HCT116 (cell line): ENCODE results near the gene POU2F3. TPM values are rescaled to one million over a fixed set of nuclear protein-coding genes. Genes with fewer than 3 reads are reported as not detected.

ENCODE experiments used
- ATAC-seq: fragments of 200-7000 bp; cut with Tn5 transposase; 2 replicates; pipeline ENCODE4 v1.9.1; 2020; ENCODE audit warnings: mild to moderate bottlenecking, moderate library complexity
- BruUV-seq: library from RNA; stranded (reverse); fragments of 400-500 nt; replicated peaks from 2 replicates; lab custom pipeline; 2021; lab: Mats Ljungman, UMichigan
- CTCF ChIA-PET: fragments of 300-600 bp; sonication (Branson Sonifier 250); formaldehyde crosslinking; loops from one replicate; lab custom pipeline; 2021; ENCODE audit warnings: antibody characterized with exemption; lab: Charles Lee
- POLR2A ChIA-PET: fragments of 300-600, 350-600 bp; sonication (Branson Sonifier 250); formaldehyde crosslinking; loops from one replicate; lab custom pipeline; 2021; ENCODE audit warnings: antibody characterized with exemption; lab: Charles Lee
- RAD21 ChIA-PET, 2 experiments: fragments of 300-600 bp; sonication (Branson Sonifier 250); formaldehyde crosslinking; loops; one replicate each; lab custom pipeline; 2023; ENCODE audit warnings: low total read pairs in 2 of 2; ENCODE audit not compliant: uncharacterized antibody in 2 of 2, unreplicated experiment in 2 of 2, low non-redundant PET in 1 of 2; lab: Charles Lee
- DNase-seq: peaks from one replicate; pipeline ENCODE4 v3.0.0-alpha.2; 2010; ENCODE audit warnings: low read depth, low spot score
- H2AFZ ChIP-seq: fragments of 200-600 bp; shearing (Covaris generic), sonication (generic); 2 replicates; pipeline ENCODE4 v1.6.1; 2017; ENCODE audit warnings: low read depth, mixed run types, mixed read lengths, antibody characterized with exemption, low read length; ENCODE audit not compliant: poor library complexity, severe bottlenecking
- H3K27ac ChIP-seq: 2 replicates; pipeline ENCODE4 v1.5.1; 2012; ENCODE audit warnings: low read depth, low read length
- H3K27me3 ChIP-seq: fragments of 200-600 bp; sonication (generic); 2 replicates; pipeline ENCODE4 v1.6.1; 2016; ENCODE audit warnings: mixed run types, low read length, mixed read lengths; ENCODE audit not compliant: insufficient read depth
- H3K36me3 ChIP-seq, 2 experiments: fragments of 200-500 bp in 1 of 2; fragments of 200-600 bp in 1 of 2; sonication (Bioruptor generic) in 1 of 2; sonication (generic) in 1 of 2; 2 replicates each; pipeline versions ENCODE4 v1.5.1 to v1.6.1; 2014 to 2016; ENCODE audit warnings: low read length in 2 of 2, inconsistent platforms in 1 of 2, mixed read lengths in 1 of 2, mixed run types in 1 of 2; ENCODE audit not compliant: insufficient read depth in 2 of 2, control insufficient read depth in 1 of 2
- H3K4me1 ChIP-seq, 2 experiments: fragments of 200-600 bp in 1 of 2; sonication (generic) in 1 of 2; 2 replicates each; pipeline versions ENCODE4 v1.5.1 to v1.6.1; 2012 to 2017; ENCODE audit warnings: low read length in 2 of 2, inconsistent platforms in 1 of 2, mild to moderate bottlenecking in 1 of 2, mixed read lengths in 1 of 2, mixed run types in 1 of 2, moderate library complexity in 1 of 2; ENCODE audit not compliant: insufficient read depth in 2 of 2, control insufficient read depth in 1 of 2
- H3K4me2 ChIP-seq: fragments of 200-600 bp; sonication (generic); 2 replicates; pipeline ENCODE4 v1.6.1; 2017; ENCODE audit warnings: mixed run types, low read length, mixed read lengths
- H3K4me3 ChIP-seq, 2 experiments: fragments of 200-600 bp in 1 of 2; sonication (generic) in 1 of 2; replicated peaks in 1 of 2; 2 replicates each; pipeline ENCODE4 v1.5.1; 2011 to 2016; ENCODE audit warnings: low read length in 2 of 2, control low read depth in 1 of 2, low read depth in 1 of 2, mild to moderate bottlenecking in 1 of 2, mixed read lengths in 1 of 2, mixed run types in 1 of 2
- H3K79me2 ChIP-seq: fragments of 200-600 bp; sonication (generic); 2 replicates; pipeline ENCODE4 v1.6.1; 2017; ENCODE audit warnings: mild to moderate bottlenecking, mixed run types, low read length, moderate library complexity, mixed read lengths; ENCODE audit not compliant: insufficient read depth
- H3K9ac ChIP-seq: fragments of 200-600 bp; sonication (generic); 2 replicates; pipeline ENCODE4 v1.6.1; 2016; ENCODE audit warnings: low read length, mixed read lengths
- H3K9me2 ChIP-seq: fragments of 200-600 bp; sonication (generic), shearing (Covaris generic); 2 replicates; pipeline ENCODE4 v1.6.1; 2017; ENCODE audit warnings: mixed run types, mild to moderate bottlenecking, moderate library complexity; ENCODE audit not compliant: insufficient read depth
- H3K9me3 ChIP-seq, 2 experiments: fragments of 200-500 bp in 1 of 2; fragments of 200-600 bp in 1 of 2; sonication (Bioruptor generic) in 1 of 2; sonication (generic) in 1 of 2; 2 replicates each; pipeline ENCODE4 v1.6.1; 2014 to 2017; ENCODE audit warnings: low read length in 2 of 2, mixed read lengths in 2 of 2, inconsistent platforms in 1 of 2, low read depth in 1 of 2, mild to moderate bottlenecking in 1 of 2, mixed run types in 1 of 2, moderate library complexity in 1 of 2; ENCODE audit not compliant: control insufficient read depth in 1 of 2, insufficient read depth in 1 of 2
- H4K20me1 ChIP-seq: fragments of 200-600 bp; sonication (generic), shearing (Covaris generic); 2 replicates; pipeline ENCODE4 v1.6.1; 2017; ENCODE audit warnings: mixed run types, mild to moderate bottlenecking, moderate library complexity; ENCODE audit not compliant: insufficient read depth
- ATF3 ChIP-seq: IDR thresholded peaks from 2 replicates; pipeline ENCODE4 v1.6.1; 2012
- CBX3 ChIP-seq: IDR thresholded peaks from 2 replicates; pipeline ENCODE4 v1.6.1; 2012; ENCODE audit warnings: low read depth
- CEBPB ChIP-seq: IDR thresholded peaks from 2 replicates; pipeline ENCODE4 v1.6.1; 2012; ENCODE audit warnings: low read depth
- CTCF ChIP-seq, 3 experiments: fragments of 200-600 bp in 1 of 3; sonication (generic) in 1 of 3; IDR thresholded peaks in 2 of 3; conservative IDR thresholded peaks in 1 of 3; 2 replicates each; pipeline ENCODE4 v1.5.1; 2012 to 2017; ENCODE audit warnings: low read depth in 2 of 3, low read length in 2 of 3, antibody characterized with exemption in 1 of 3, borderline replicate concordance in 1 of 3, control low read depth in 1 of 3, mild to moderate bottlenecking in 1 of 3, mixed read lengths in 1 of 3, mixed run types in 1 of 3, moderate library complexity in 1 of 3; ENCODE audit not compliant: insufficient read depth in 1 of 3
- EGR1 ChIP-seq: IDR thresholded peaks from 2 replicates; pipeline ENCODE4 v1.6.1; 2012; ENCODE audit warnings: low read depth
- EZH2 ChIP-seq: fragments of 200-600 bp; sonication (generic); IDR thresholded peaks from 2 replicates; pipeline ENCODE4 v1.6.1; 2017; ENCODE audit warnings: antibody characterized with exemption, mixed run types
- EZH2phosphoT487 ChIP-seq: fragments of 200-600 bp; IDR thresholded peaks from 2 replicates; pipeline ENCODE4 v1.6.1; 2018; ENCODE audit warnings: antibody characterized with exemption, borderline replicate concordance
- JUND ChIP-seq: IDR thresholded peaks from 2 replicates; pipeline ENCODE4 v1.6.1; 2012
- MAX ChIP-seq: IDR thresholded peaks from 2 replicates; pipeline ENCODE4 v1.6.1; 2012
- POLR2A ChIP-seq: IDR thresholded peaks from 2 replicates; pipeline ENCODE4 v1.7.0; 2011; ENCODE audit warnings: borderline replicate concordance; ENCODE audit not compliant: insufficient read depth, insufficient read length; ENCODE audit errors: extremely low read depth
- POLR2AphosphoS5 ChIP-seq: IDR thresholded peaks from 2 replicates; pipeline ENCODE4 v1.6.1; 2011; ENCODE audit warnings: mild to moderate bottlenecking, low read depth, low read length, moderate library complexity
- REST ChIP-seq: IDR thresholded peaks from 2 replicates; pipeline ENCODE4 v1.6.1; 2012; ENCODE audit warnings: low read depth
- SP1 ChIP-seq: IDR thresholded peaks from 2 replicates; pipeline ENCODE4 v1.6.1; 2012; ENCODE audit warnings: low read depth
- SRF ChIP-seq: IDR thresholded peaks from 2 replicates; pipeline ENCODE4 v1.6.1; 2012; ENCODE audit warnings: low read depth
- YY1 ChIP-seq: IDR thresholded peaks from 2 replicates; pipeline ENCODE4 v1.6.1; 2011; ENCODE audit warnings: low read length, low read depth, moderate library complexity, mild to moderate bottlenecking; ENCODE audit not compliant: insufficient replicate concordance; ENCODE audit errors: extremely low read depth
- ZBTB33 ChIP-seq: IDR thresholded peaks from 2 replicates; pipeline ENCODE4 v1.6.1; 2011; ENCODE audit warnings: mild to moderate bottlenecking, low read length, moderate library complexity; ENCODE audit not compliant: insufficient replicate concordance; ENCODE audit errors: extremely low read depth
- ZFX ChIP-seq: fragments of 450-650 bp; IDR thresholded peaks from 2 replicates; pipeline ENCODE4 v1.6.1; 2017
- ZNF274 ChIP-seq: fragments of 200-500 bp; sonication (Bioruptor generic); IDR thresholded peaks from 2 replicates; pipeline ENCODE4 v1.6.1; 2014; ENCODE audit warnings: mild to moderate bottlenecking, low read depth, low read length, inconsistent platforms
- intact Hi-C: fragments of 100-400 bp; cut with micrococcal nuclease; formaldehyde crosslinking; loops from 2 replicates; pipeline ENCODE4 v1.10.0; 2022
- total RNA-seq: library from RNA; stranded (reverse); gene quantifications from one replicate; pipeline ENCODE4 v1.2.1, GENCODE V29; 2021; ENCODE audit not compliant: unreplicated experiment

The POU2F3 gene
- total RNA-seq, 1 experiment from 2014 or later = 0.15 TPM

GRCh38 chr11:120211522-120212258, 28.2 kb upstream of the POU2F3 start:
- intact Hi-C loops = loop anchor here (5.0 kb wide), 1 partner anchor 499 kb away; no protein-coding TSS in a partner anchor
- RAD21 ChIA-PET = interaction anchor here in 1 of 2 experiments (0.6 kb wide), 1 partner anchor 88 kb away, joined by 3 read pairs; no protein-coding TSS in a partner anchor
- CTCF ChIA-PET = interaction anchor here (1.1 kb wide), 1 partner anchor 92 kb away, joined by 3 read pairs; no protein-coding TSS in a partner anchor
- Histone ChIP-seq H4K20me1 (no peaks in the 10 kb centered on the region), H3K9me3 (no peaks in the 10 kb centered on the region), H3K36me3 (no peaks in the 10 kb centered on the region), H3K27ac (peak overlapping the region; percentile 74; the same call in 1 of the 2 replicates), H3K9ac (peak overlapping the region; percentile 82), H3K4me2 (peak overlapping the region; percentile 96), H3K27me3 (no peaks in the 10 kb centered on the region), H3K4me1 (peaks cover 23 to 52% of the 10 kb centered on the region in 2 experiments), H3K79me2 (peaks cover 6% of the 10 kb centered on the region; the same call in 1 of the 2 replicates), H2AFZ (no peak overlapping the region), H3K4me3 (peak overlapping the region; percentile 69 to 78), H3K9me2 (no peaks in the 10 kb centered on the region)
- POLR2A ChIA-PET = no interaction called here
- ATAC-seq (no peak), DNase-seq (no peak)
- TF ChIP-seq SRF (no peak), CBX3 (no peak), EZH2phosphoT487 (no peak), YY1 (no peak), REST (no peak), CTCF (IDR thresholded peaks at IDR 0.05 in 2 of 3, conservative IDR thresholded peaks at IDR 0.05 in 1 of 3; ENCODE audit: borderline replicate concordance in 1 of 3, insufficient read depth in 1 of 3, low read depth in 2 of 3, low read length in 2 of 3) (no peak), MAX (no peak), POLR2AphosphoS5 (no peak), CEBPB (no peak), EZH2 (no peak), JUND (no peak), SP1 (no peak), ZFX (no peak), ZBTB33 (no peak), ATF3 (no peak), EGR1 (no peak), POLR2A (no peak), ZNF274 (no peak)
- no TSS peak for BruUV-seq
